Calu3 (cell line): ENCODE measurements around the gene DDIAS. TPM values are rescaled to one million over a fixed set of nuclear protein-coding genes. Genes with fewer than 3 reads are reported as not detected.

ENCODE experiments used
- BruUV-seq: library from RNA; stranded (reverse); fragments of 400-500 nt; replicated peaks from 2 replicates; lab custom pipeline; 2021; lab: Mats Ljungman, UMichigan
- CTCF ChIA-PET: fragments of 300-600 bp; sonication (Branson Sonifier 250); formaldehyde crosslinking; loops from one replicate; lab custom pipeline; 2022; ENCODE audit warnings: antibody characterized with exemption; lab: Charles Lee
- DNase-seq: peaks from one replicate; pipeline ENCODE4 v3.0.0; 2022
- H3K27ac Mint-ChIP-seq: one replicate; pipeline ENCODE4 v1.8.0; 2022; ENCODE audit warnings: mixed read lengths; ENCODE audit not compliant: unreplicated experiment
- H3K27me3 Mint-ChIP-seq: one replicate; pipeline ENCODE4 v1.8.0; 2022; ENCODE audit warnings: mixed read lengths; ENCODE audit not compliant: unreplicated experiment
- H3K36me3 Mint-ChIP-seq: one replicate; pipeline ENCODE4 v1.8.0; 2022; ENCODE audit warnings: mild to moderate bottlenecking, moderate library complexity, mixed read lengths; ENCODE audit not compliant: insufficient read depth, unreplicated experiment
- H3K4me1 Mint-ChIP-seq: one replicate; pipeline ENCODE4 v1.8.0; 2022; ENCODE audit warnings: mild to moderate bottlenecking, low read depth, mixed read lengths; ENCODE audit not compliant: unreplicated experiment
- H3K4me3 Mint-ChIP-seq: one replicate; pipeline ENCODE4 v1.8.0; 2022; ENCODE audit warnings: mild to moderate bottlenecking, low read depth, moderate library complexity, mixed read lengths; ENCODE audit not compliant: unreplicated experiment
- H3K9me3 Mint-ChIP-seq: one replicate; pipeline ENCODE4 v1.8.0; 2022; ENCODE audit warnings: low read depth, mixed read lengths; ENCODE audit not compliant: unreplicated experiment
- intact Hi-C: fragments of 100-400 bp; cut with micrococcal nuclease; formaldehyde crosslinking; loops from one replicate; pipeline ENCODE4 v1.10.0; 2022; ENCODE audit not compliant: unreplicated experiment
- total RNA-seq: library from RNA; stranded (reverse); gene quantifications from 2 replicates; pipeline ENCODE4 v1.2.3, GENCODE V29; 2022
- TF ChIP-seq, protein P1 (sequence below): fragments of 200-600 bp; IDR thresholded peaks from one replicate; pipeline ENCODE4 v1.8.0; 2022; ENCODE audit warnings: antibody characterized with exemption; ENCODE audit not compliant: unreplicated experiment

DDIAS gene
- total RNA-seq, 1 experiment from 2014 or later: 10.9 TPM

GRCh38 chr11:82857145-82857544 lies 44.4 kb upstream of the DDIAS start:
- BruUV-seq: no TSS peak
- Mint-ChIP-seq H3K9me3 (no peaks in the 10 kb centered on the region), H3K27ac (no peak overlapping the region), H3K4me1 (peaks cover 14% of the 10 kb centered on the region), H3K36me3 (no peaks in the 10 kb centered on the region), H3K27me3 (no peaks in the 10 kb centered on the region), H3K4me3 (no peak overlapping the region)
- CTCF ChIA-PET: no interaction called here
- DNase-seq: no peak
- TF ChIP-seq, protein P1, sequence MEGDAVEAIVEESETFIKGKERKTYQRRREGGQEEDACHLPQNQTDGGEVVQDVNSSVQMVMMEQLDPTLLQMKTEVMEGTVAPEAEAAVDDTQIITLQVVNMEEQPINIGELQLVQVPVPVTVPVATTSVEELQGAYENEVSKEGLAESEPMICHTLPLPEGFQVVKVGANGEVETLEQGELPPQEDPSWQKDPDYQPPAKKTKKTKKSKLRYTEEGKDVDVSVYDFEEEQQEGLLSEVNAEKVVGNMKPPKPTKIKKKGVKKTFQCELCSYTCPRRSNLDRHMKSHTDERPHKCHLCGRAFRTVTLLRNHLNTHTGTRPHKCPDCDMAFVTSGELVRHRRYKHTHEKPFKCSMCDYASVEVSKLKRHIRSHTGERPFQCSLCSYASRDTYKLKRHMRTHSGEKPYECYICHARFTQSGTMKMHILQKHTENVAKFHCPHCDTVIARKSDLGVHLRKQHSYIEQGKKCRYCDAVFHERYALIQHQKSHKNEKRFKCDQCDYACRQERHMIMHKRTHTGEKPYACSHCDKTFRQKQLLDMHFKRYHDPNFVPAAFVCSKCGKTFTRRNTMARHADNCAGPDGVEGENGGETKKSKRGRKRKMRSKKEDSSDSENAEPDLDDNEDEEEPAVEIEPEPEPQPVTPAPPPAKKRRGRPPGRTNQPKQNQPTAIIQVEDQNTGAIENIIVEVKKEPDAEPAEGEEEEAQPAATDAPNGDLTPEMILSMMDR: no peak
- intact Hi-C loops: no loop called here

DNA sequence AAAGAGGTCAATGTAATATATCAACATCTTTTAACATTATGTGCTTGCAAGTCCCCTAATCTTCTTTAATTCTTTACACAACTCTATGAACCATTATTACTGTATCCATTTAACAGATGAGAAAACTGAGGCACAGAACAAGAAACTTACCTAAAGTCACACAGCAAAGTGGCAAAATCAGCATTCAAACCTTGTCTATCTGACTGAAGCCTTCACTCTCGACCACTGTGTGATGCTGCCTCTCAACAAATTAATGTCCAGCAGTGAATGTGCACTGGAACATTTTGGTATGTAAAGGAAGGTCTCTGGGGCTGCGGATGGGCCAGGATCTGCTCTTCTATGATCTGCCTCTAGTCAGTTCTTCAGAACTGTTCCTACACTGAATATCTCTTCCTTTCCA lies 43.4 kb upstream of the DDIAS start:
- no peaks in the 10 kb centered on the region for H3K36me3 Mint-ChIP-seq
- intact Hi-C loops: no loop called here
- no peaks in the 10 kb centered on the region for H3K27me3 Mint-ChIP-seq
- CTCF ChIA-PET: no interaction called here
- BruUV-seq: no TSS peak
- H3K4me1 Mint-ChIP-seq: peaks cover 14% of the 10 kb centered on the region
- no peak overlapping the region for H3K4me3 Mint-ChIP-seq
- TF ChIP-seq, protein P1: no peak
- no peaks in the 10 kb centered on the region for H3K9me3 Mint-ChIP-seq
- DNase-seq: no peak
- H3K27ac Mint-ChIP-seq: no peak overlapping the region

DNA sequence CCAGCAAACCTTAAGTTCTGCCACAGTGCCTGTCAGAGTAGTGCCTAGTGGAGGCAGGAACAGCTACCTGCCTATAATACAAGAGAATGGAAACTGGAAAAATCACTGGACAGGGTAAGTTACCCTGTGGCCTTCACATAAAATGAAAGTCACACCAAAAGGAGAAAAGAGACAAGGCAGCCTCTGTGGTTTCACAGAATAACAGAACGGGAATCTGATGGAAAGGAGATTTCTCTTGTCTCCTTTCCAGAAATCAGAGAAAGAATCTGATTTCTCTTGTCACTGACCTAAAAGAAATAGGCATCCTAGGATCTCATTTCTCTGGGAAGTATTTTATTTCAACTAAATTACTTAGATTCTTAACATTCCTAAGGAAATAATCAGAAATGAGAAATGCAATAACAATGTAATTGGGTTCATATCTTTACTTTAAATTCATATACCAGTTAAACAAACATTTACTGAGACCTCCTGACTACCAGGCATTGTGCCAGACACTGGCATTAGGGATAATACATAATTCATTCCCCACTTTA lies 42.9 kb upstream of the DDIAS start:
- peak; percentile 30 for DNase-seq
- H3K4me3 Mint-ChIP-seq: no peak overlapping the region
- no peaks in the 10 kb centered on the region for H3K27me3 Mint-ChIP-seq
- TF ChIP-seq, protein P1: no peak
- no peaks in the 10 kb centered on the region for H3K9me3 Mint-ChIP-seq
- peaks cover 14% of the 10 kb centered on the region for H3K4me1 Mint-ChIP-seq
- no TSS peak for BruUV-seq
- no peak overlapping the region for H3K27ac Mint-ChIP-seq
- no peaks in the 10 kb centered on the region for H3K36me3 Mint-ChIP-seq
- CTCF ChIA-PET: interaction anchor here (1.5 kb wide), 1 partner anchor 9 kb away, joined by 5 read pairs; no protein-coding TSS in a partner anchor
- intact Hi-C loops: no loop called here

DNA sequence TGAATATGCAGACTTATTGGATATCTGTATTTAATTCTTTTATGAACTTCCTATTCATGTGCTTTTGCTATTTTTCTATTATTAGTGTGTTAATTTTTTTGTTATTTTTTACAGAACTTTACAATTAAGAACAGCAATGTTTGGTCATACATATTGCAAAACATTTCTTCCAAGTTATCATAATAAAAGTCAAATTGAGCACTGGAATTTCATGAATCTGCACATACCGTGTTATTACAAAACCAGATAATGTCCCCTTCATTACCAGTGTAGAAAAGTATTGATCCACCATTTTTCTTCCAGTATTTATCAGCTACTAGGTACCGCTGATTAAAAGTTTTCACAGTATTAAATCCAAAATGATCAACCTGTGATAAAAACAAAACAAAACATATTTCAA lies 41.8 kb upstream of the DDIAS start:
- Mint-ChIP-seq H3K9me3 (no peaks in the 10 kb centered on the region), H3K27me3 (no peaks in the 10 kb centered on the region), H3K4me3 (no peak overlapping the region), H3K36me3 (no peaks in the 10 kb centered on the region), H3K27ac (no peak overlapping the region), H3K4me1 (peaks cover 22% of the 10 kb centered on the region)
- intact Hi-C loops: no loop called here
- TF ChIP-seq, protein P1: no peak
- CTCF ChIA-PET: interaction anchor here (1.5 kb wide), 1 partner anchor 8 kb away, joined by 5 read pairs; no protein-coding TSS in a partner anchor
- BruUV-seq: no TSS peak
- DNase-seq: no peak
